WTC11 (cell line): ENCODE data around the gene TBCB. TPM values are rescaled to one million over a fixed set of nuclear protein-coding genes. Genes with fewer than 3 reads are reported as not detected.

Source experiments
- ATAC-seq: fragments of 200-7000 bp; cut with Tn5 transposase; 2 replicates; pipeline ENCODE4 v1.10.0; 2021; ENCODE audit warnings: mild to moderate bottlenecking, moderate library complexity
- CTCF ChIA-PET: fragments of 300-600 bp; sonication (Branson Sonifier 250); formaldehyde crosslinking; loops from one replicate; lab custom pipeline; 2021; ENCODE audit warnings: antibody characterized with exemption; lab: Charles Lee
- POLR2A ChIA-PET: fragments of 350-600 bp; sonication (Branson Sonifier 250); formaldehyde crosslinking; loops from one replicate; lab custom pipeline; 2021; ENCODE audit warnings: antibody characterized with exemption; lab: Charles Lee
- DNase-seq: peaks from one replicate; pipeline ENCODE4 v3.0.0; 2021; ENCODE audit warnings: low spot score
- H3K27ac Mint-ChIP-seq: 2 replicates; pipeline ENCODE4 v1.8.0; 2021; ENCODE audit warnings: mixed read lengths
- H3K27me3 Mint-ChIP-seq: 2 replicates; pipeline ENCODE4 v1.8.0; 2021; ENCODE audit warnings: low read depth, mild to moderate bottlenecking, moderate library complexity, mixed read lengths
- H3K36me3 Mint-ChIP-seq: 2 replicates; pipeline ENCODE4 v1.8.0; 2021; ENCODE audit warnings: mixed read lengths
- H3K4me1 Mint-ChIP-seq: 2 replicates; pipeline ENCODE4 v1.8.0; 2022; ENCODE audit warnings: mixed read lengths
- H3K4me3 Mint-ChIP-seq: 2 replicates; pipeline ENCODE4 v1.8.0; 2021; ENCODE audit warnings: mild to moderate bottlenecking, moderate library complexity, mixed read lengths
- H3K9me3 Mint-ChIP-seq: 2 replicates; pipeline ENCODE4 v1.8.0; 2021; ENCODE audit warnings: mixed read lengths
- FOXK1 ChIP-seq: sonication (generic); formaldehyde crosslinking; IDR thresholded peaks from 2 replicates; pipeline ENCODE4 v1.8.0; 2022; ENCODE audit warnings: mild to moderate bottlenecking, moderate library complexity, missing genetic modification reagents
- HMGA2 ChIP-seq: fragments of 250-450 bp; sonication (Bioruptor Pico); IDR thresholded peaks from 2 replicates; pipeline ENCODE4 v1.4.0; 2021; ENCODE audit warnings: mild to moderate bottlenecking, moderate library complexity
- MYBL2 ChIP-seq: sonication (generic); formaldehyde crosslinking; IDR thresholded peaks from 2 replicates; pipeline ENCODE4 v1.8.1; 2023; ENCODE audit warnings: mild to moderate bottlenecking, moderate library complexity, missing genetic modification reagents
- NFYB ChIP-seq: sonication (generic); formaldehyde crosslinking; conservative IDR thresholded peaks from 2 replicates; pipeline ENCODE4 v1.8.0; 2022; ENCODE audit warnings: low read depth, missing genetic modification reagents
- SOX15 ChIP-seq: fragments of 250-450 bp; sonication (Bioruptor Pico); IDR thresholded peaks from 2 replicates; pipeline ENCODE4 v1.9.0; 2021; ENCODE audit warnings: mild to moderate bottlenecking
- ZNF138 ChIP-seq: sonication (generic); formaldehyde crosslinking; conservative IDR thresholded peaks from 2 replicates; pipeline ENCODE4 v1.8.1; 2022; ENCODE audit warnings: mild to moderate bottlenecking, moderate library complexity, missing genetic modification reagents
- ZNF232 ChIP-seq: sonication (generic); formaldehyde crosslinking; IDR thresholded peaks from 2 replicates; pipeline ENCODE4 v1.8.0; 2022; ENCODE audit warnings: mild to moderate bottlenecking, missing genetic modification reagents
- total RNA-seq: library from RNA; stranded (reverse); gene quantifications from 3 replicates; pipeline ENCODE4 v1.2.3, GENCODE V29; 2021
- TF ChIP-seq, protein P1 (sequence below): fragments of 200-600 bp; IDR thresholded peaks from 2 replicates; pipeline ENCODE4 v1.8.0; 2022; ENCODE audit warnings: antibody characterized with exemption
- TF ChIP-seq, protein P2 (sequence below): sonication (generic); formaldehyde crosslinking; IDR thresholded peaks from 2 replicates; pipeline ENCODE4 v1.8.1; 2023; ENCODE audit warnings: mild to moderate bottlenecking, missing genetic modification reagents, borderline replicate concordance
- TF ChIP-seq, protein P3 (sequence below): sonication (generic); formaldehyde crosslinking; IDR thresholded peaks from 2 replicates; pipeline ENCODE4 v1.8.1; 2023; ENCODE audit warnings: mild to moderate bottlenecking, missing genetic modification reagents
- TF ChIP-seq, protein P4 (sequence below): sonication (generic); formaldehyde crosslinking; IDR thresholded peaks from 2 replicates; pipeline ENCODE4 v1.8.0; 2023; ENCODE audit warnings: missing genetic modification reagents, mild to moderate bottlenecking, borderline replicate concordance
- TF ChIP-seq, protein P5 (sequence below): sonication (generic); formaldehyde crosslinking; IDR thresholded peaks from 2 replicates; pipeline ENCODE4 v1.8.0; 2022; ENCODE audit warnings: mild to moderate bottlenecking, missing genetic modification reagents
- TF ChIP-seq, protein P6 (sequence below): sonication (generic); formaldehyde crosslinking; IDR thresholded peaks from 2 replicates; pipeline ENCODE4 v1.8.1; 2023; ENCODE audit warnings: mild to moderate bottlenecking, missing genetic modification reagents, moderate library complexity

TBCB gene
- total RNA-seq, 1 experiment from 2014 or later: 182 TPM

DNA sequence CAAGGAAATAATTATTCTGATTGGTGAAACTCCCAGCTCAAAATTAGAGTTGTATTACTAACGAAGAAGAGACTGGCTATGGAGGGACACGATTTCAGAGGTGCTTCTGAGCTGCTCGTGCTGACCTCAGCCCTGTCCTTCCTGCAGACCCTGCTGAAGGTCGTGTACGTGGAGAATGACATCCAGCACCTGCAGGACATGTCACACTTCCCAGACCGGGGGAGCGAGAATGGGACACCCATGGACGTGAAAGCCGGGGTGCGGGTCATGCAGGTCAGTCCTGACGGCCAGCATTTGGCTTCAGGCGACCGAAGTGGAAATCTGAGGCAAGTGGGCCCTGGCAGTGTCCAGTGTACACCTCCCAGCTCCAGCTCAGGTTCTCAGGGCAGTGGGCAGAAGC, 32.4 kb upstream of the TBCB start (continued):
- TF ChIP-seq, protein P1, sequence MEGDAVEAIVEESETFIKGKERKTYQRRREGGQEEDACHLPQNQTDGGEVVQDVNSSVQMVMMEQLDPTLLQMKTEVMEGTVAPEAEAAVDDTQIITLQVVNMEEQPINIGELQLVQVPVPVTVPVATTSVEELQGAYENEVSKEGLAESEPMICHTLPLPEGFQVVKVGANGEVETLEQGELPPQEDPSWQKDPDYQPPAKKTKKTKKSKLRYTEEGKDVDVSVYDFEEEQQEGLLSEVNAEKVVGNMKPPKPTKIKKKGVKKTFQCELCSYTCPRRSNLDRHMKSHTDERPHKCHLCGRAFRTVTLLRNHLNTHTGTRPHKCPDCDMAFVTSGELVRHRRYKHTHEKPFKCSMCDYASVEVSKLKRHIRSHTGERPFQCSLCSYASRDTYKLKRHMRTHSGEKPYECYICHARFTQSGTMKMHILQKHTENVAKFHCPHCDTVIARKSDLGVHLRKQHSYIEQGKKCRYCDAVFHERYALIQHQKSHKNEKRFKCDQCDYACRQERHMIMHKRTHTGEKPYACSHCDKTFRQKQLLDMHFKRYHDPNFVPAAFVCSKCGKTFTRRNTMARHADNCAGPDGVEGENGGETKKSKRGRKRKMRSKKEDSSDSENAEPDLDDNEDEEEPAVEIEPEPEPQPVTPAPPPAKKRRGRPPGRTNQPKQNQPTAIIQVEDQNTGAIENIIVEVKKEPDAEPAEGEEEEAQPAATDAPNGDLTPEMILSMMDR: no peak
- no peak for TF ChIP-seq ZNF138 (CRISPR knock-in tag)
- TF ChIP-seq, protein P2, sequence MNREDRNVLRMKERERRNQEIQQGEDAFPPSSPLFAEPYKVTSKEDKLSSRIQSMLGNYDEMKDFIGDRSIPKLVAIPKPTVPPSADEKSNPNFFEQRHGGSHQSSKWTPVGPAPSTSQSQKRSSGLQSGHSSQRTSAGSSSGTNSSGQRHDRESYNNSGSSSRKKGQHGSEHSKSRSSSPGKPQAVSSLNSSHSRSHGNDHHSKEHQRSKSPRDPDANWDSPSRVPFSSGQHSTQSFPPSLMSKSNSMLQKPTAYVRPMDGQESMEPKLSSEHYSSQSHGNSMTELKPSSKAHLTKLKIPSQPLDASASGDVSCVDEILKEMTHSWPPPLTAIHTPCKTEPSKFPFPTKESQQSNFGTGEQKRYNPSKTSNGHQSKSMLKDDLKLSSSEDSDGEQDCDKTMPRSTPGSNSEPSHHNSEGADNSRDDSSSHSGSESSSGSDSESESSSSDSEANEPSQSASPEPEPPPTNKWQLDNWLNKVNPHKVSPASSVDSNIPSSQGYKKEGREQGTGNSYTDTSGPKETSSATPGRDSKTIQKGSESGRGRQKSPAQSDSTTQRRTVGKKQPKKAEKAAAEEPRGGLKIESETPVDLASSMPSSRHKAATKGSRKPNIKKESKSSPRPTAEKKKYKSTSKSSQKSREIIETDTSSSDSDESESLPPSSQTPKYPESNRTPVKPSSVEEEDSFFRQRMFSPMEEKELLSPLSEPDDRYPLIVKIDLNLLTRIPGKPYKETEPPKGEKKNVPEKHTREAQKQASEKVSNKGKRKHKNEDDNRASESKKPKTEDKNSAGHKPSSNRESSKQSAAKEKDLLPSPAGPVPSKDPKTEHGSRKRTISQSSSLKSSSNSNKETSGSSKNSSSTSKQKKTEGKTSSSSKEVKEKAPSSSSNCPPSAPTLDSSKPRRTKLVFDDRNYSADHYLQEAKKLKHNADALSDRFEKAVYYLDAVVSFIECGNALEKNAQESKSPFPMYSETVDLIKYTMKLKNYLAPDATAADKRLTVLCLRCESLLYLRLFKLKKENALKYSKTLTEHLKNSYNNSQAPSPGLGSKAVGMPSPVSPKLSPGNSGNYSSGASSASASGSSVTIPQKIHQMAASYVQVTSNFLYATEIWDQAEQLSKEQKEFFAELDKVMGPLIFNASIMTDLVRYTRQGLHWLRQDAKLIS (CRISPR knock-in tag): no peak
- no peak for TF ChIP-seq NFYB (CRISPR knock-in tag)
- TF ChIP-seq HMGA2 (CRISPR knock-in tag): no peak

DNA sequence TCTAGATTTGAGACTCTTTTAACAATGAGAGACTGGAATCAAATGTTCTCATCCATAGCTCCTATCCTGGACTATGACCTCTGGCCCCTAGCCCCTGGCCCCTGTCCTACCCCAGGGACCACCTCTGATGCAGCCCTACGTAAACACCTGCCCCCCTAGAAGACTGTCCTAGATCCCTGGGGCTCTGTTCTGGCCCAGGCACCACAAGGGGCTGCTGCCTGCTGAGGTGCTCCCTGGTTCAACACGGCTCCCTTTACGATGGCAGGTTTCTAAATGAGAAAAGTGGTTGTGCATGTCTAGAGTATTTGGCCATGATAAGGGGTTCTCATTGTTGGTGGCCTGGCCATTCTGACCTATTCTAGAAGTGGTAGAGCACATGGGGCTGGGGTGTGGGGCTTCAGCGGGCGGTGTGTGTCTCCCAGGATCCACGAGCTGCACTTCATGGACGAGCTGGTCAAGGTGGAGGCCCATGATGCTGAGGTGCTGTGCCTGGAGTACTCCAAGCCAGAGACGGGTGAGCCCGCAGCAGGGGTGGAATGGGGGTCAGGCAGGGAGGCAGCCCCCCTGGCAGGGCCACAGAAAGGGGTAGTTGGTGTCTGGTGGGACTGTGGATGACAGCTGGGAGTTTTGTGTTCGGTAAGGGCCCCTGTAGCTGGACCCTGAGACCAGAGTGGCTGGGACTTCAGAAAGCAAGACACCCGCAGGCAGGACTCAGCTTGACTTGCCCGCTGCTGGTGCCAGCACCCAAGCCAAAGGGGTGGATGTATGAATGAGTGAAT, 30.8 kb upstream of the TBCB start:
- H3K9me3 Mint-ChIP-seq: no peaks in the 10 kb centered on the region
- no peak for TF ChIP-seq MYBL2
- TF ChIP-seq, protein P3, sequence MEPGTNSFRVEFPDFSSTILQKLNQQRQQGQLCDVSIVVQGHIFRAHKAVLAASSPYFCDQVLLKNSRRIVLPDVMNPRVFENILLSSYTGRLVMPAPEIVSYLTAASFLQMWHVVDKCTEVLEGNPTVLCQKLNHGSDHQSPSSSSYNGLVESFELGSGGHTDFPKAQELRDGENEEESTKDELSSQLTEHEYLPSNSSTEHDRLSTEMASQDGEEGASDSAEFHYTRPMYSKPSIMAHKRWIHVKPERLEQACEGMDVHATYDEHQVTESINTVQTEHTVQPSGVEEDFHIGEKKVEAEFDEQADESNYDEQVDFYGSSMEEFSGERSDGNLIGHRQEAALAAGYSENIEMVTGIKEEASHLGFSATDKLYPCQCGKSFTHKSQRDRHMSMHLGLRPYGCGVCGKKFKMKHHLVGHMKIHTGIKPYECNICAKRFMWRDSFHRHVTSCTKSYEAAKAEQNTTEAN (CRISPR knock-in tag): no peak
- TF ChIP-seq ZNF232 (CRISPR knock-in tag): no peak
- H3K27ac Mint-ChIP-seq: no peak overlapping the region
- ATAC-seq: no peak
- POLR2A ChIA-PET: no interaction called here
- CTCF ChIA-PET: interaction anchor here (0.9 kb wide), 1 partner anchor 43 kb away, joined by 4 read pairs; no protein-coding TSS in a partner anchor
- no peak overlapping the region for H3K4me3 Mint-ChIP-seq
- no peaks in the 10 kb centered on the region for H3K27me3 Mint-ChIP-seq
- no peaks in the 10 kb centered on the region for H3K4me1 Mint-ChIP-seq
- DNase-seq: no peak
- H3K36me3 Mint-ChIP-seq: peaks cover 70% of the 10 kb centered on the region

DNA sequence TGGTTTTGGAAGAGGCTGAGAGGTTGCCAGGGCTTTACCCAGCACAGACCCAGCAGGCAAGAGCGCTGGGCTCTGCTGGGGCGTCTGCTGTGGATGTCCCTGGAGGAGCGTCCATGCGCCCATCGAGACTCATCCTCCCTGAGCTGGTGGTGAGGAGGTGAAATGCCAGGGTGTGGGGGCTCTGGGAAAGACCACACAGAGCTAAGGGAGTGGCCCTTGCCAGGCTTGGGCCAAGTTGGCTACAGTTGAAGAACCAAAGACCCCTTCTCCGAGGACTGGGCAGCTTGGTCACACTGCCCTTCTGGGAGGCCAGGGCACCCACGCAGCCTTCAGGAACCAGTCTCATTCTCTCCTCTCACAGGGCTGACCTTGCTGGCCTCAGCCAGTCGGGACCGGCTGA, 28.9 kb upstream of the TBCB start:
- CTCF ChIA-PET: no interaction called here
- H3K4me1 Mint-ChIP-seq: no peaks in the 10 kb centered on the region
- no peak for ATAC-seq
- H3K36me3 Mint-ChIP-seq: peaks cover 64% of the 10 kb centered on the region
- POLR2A ChIA-PET: no interaction called here
- H3K27ac Mint-ChIP-seq: no peak overlapping the region
- TF ChIP-seq, protein P4, sequence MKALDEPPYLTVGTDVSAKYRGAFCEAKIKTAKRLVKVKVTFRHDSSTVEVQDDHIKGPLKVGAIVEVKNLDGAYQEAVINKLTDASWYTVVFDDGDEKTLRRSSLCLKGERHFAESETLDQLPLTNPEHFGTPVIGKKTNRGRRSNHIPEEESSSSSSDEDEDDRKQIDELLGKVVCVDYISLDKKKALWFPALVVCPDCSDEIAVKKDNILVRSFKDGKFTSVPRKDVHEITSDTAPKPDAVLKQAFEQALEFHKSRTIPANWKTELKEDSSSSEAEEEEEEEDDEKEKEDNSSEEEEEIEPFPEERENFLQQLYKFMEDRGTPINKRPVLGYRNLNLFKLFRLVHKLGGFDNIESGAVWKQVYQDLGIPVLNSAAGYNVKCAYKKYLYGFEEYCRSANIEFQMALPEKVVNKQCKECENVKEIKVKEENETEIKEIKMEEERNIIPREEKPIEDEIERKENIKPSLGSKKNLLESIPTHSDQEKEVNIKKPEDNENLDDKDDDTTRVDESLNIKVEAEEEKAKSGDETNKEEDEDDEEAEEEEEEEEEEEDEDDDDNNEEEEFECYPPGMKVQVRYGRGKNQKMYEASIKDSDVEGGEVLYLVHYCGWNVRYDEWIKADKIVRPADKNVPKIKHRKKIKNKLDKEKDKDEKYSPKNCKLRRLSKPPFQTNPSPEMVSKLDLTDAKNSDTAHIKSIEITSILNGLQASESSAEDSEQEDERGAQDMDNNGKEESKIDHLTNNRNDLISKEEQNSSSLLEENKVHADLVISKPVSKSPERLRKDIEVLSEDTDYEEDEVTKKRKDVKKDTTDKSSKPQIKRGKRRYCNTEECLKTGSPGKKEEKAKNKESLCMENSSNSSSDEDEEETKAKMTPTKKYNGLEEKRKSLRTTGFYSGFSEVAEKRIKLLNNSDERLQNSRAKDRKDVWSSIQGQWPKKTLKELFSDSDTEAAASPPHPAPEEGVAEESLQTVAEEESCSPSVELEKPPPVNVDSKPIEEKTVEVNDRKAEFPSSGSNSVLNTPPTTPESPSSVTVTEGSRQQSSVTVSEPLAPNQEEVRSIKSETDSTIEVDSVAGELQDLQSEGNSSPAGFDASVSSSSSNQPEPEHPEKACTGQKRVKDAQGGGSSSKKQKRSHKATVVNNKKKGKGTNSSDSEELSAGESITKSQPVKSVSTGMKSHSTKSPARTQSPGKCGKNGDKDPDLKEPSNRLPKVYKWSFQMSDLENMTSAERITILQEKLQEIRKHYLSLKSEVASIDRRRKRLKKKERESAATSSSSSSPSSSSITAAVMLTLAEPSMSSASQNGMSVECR (CRISPR knock-in tag): no peak
- TF ChIP-seq, protein P1: no peak
- TF ChIP-seq, protein P5, sequence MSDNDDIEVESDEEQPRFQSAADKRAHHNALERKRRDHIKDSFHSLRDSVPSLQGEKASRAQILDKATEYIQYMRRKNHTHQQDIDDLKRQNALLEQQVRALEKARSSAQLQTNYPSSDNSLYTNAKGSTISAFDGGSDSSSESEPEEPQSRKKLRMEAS (CRISPR knock-in tag): no peak
- no peak for TF ChIP-seq FOXK1 (CRISPR knock-in tag)
- TF ChIP-seq, protein P6, sequence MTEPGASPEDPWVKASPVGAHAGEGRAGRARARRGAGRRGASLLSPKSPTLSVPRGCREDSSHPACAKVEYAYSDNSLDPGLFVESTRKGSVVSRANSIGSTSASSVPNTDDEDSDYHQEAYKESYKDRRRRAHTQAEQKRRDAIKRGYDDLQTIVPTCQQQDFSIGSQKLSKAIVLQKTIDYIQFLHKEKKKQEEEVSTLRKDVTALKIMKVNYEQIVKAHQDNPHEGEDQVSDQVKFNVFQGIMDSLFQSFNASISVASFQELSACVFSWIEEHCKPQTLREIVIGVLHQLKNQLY: no peak
- no peak for TF ChIP-seq SOX15 (CRISPR knock-in tag)
- no peaks in the 10 kb centered on the region for H3K27me3 Mint-ChIP-seq
- H3K4me3 Mint-ChIP-seq: no peak overlapping the region
- DNase-seq: no peak
- no peaks in the 10 kb centered on the region for H3K9me3 Mint-ChIP-seq
